T-helper 17 cell (primary cell): ENCODE data around the gene TPD52L1. TPM values are rescaled to one million over a fixed set of nuclear protein-coding genes. Genes with fewer than 3 reads are reported as not detected.

Experiments
- ATAC-seq: fragments of 150-1000 bp; cut with Tn5 transposase; 2 replicates; pipeline ENCODE4 v1.10.0; 2021; ENCODE audit warnings: mild to moderate bottlenecking, moderate library complexity
- DNase-seq, 3 donors: peaks; one replicate each; pipeline versions ENCODE4 v3.0.0 to v3.0.0-alpha.2; 2020 to 2021
- H3K9me3 ChIP-seq: one replicate; pipeline ENCODE4 v1.7.0; 2013; ENCODE audit warnings: low read length, mild to moderate bottlenecking; ENCODE audit not compliant: control insufficient read depth, poor library complexity, severe bottlenecking
- H3K27ac Mint-ChIP-seq: one replicate; pipeline ENCODE4 v1.8.0; 2022; ENCODE audit warnings: mild to moderate bottlenecking, moderate library complexity, mixed read lengths
- H3K27me3 Mint-ChIP-seq: one replicate; pipeline ENCODE4 v1.8.0; 2022; ENCODE audit warnings: mixed read lengths
- H3K36me3 Mint-ChIP-seq: one replicate; pipeline ENCODE4 v1.8.0; 2022; ENCODE audit warnings: low read depth, mixed read lengths
- H3K4me1 Mint-ChIP-seq: one replicate; pipeline ENCODE4 v1.8.0; 2022; ENCODE audit warnings: mild to moderate bottlenecking, mixed read lengths
- H3K4me3 Mint-ChIP-seq: one replicate; pipeline ENCODE4 v1.8.0; 2022; ENCODE audit warnings: mild to moderate bottlenecking, moderate library complexity, mixed read lengths
- total RNA-seq, 4 donors: library from RNA in 2 of 4; stranded (reverse) in 2 of 4; gene quantifications; one replicate each; pipeline ENCODE4 v1.2.3 and lab custom pipeline; 2022 to 2026

TPD52L1 gene
- total RNA-seq, 2 donors from 2014 or later, result not detected

DNA sequence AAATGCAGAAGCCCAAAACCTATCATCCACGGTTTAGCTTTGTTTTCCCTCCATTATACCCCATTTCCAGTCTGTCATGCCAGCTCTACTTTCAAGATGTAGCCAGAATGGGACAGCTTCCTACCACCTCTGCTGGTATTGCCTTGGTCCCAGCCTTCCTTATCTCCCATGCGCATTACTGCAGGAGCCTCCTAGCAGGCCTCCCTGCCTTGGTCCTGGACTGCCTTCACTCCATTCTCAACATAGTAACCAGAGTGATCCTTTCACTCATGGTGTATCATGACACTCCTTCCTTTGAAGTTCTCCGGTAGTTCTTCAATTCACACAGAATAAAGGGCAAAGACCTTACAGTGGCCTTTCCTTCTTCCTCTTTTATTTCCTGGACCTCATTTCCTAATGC is 15.9 kb downstream of the TPD52L1 start:
- Mint-ChIP-seq H3K4me1 (peaks cover 2% of the 10 kb centered on the region), H3K4me3 (no peak overlapping the region), H3K27me3 (peaks cover 10% of the 10 kb centered on the region), H3K36me3 (no peaks in the 10 kb centered on the region), H3K27ac (no peak overlapping the region)
- ATAC-seq, result no peak
- no peak for DNase-seq
- H3K9me3 ChIP-seq, result no peaks in the 10 kb centered on the region

DNA sequence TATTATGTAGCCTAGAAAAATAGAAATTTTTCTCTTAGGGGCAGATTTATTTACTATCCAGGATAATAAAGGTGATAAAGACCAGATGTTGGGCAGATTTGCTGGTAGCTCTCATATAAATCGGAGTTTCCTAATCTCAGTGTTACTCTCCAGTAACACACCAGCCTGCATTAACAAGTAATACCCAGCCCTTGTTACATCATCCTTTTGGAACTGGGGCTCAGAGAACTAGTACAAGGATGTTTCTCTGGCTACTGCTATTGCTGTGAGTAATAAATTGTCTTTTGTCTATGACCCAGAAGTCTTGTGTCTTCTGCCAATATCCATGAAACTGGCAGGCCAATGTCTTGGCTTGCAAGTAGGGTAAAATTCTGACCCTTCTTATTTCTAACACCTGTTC is 16.8 kb downstream of the TPD52L1 start:
- no peaks in the 10 kb centered on the region for H3K36me3 Mint-ChIP-seq
- H3K27me3 Mint-ChIP-seq, result peaks cover 14% of the 10 kb centered on the region
- H3K9me3 ChIP-seq, result no peaks in the 10 kb centered on the region
- ATAC-seq (no peak), DNase-seq (no peak)
- peaks cover 2% of the 10 kb centered on the region for H3K4me1 Mint-ChIP-seq
- H3K4me3 Mint-ChIP-seq, result no peak overlapping the region
- H3K27ac Mint-ChIP-seq, result no peak overlapping the region

DNA sequence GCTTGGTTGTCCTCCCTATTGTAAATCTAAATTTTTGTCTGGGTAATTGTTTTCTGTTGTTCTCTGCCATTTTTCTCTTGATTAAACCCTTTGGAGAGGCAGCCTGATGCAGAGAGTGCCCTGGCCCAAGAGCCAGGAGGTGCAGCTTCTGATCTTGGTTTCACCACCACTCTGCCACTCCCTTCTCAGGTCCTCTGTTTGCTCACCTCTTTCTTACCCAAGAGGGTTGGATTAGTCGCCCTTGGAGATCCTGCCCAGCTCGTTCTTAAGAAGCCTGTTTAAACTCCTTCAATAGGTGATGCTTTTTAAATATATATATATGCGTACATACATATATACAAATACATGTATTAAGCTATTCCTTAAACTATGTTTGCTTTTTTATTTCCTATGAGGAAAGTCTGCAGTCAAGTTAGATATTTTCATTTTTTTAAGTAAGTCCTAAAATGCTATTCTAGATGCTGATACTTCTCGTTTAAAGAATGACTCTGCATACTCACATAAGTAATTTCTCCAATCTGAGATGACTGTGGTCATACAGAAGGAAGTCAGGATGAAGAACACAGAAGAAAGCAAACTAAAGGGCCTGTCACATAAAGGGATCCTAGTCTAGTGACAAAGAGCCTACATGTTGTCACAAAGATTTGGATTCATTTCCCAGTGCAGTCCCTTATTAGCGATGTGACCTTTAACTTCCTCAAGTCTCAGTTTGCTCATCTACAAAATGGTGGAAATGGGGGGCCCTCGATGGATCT is 19.9 kb downstream of the TPD52L1 start:
- peaks cover 2% of the 10 kb centered on the region for H3K36me3 Mint-ChIP-seq
- peaks cover 2% of the 10 kb centered on the region for H3K4me1 Mint-ChIP-seq
- no peak overlapping the region for H3K27ac Mint-ChIP-seq
- no peaks in the 10 kb centered on the region for H3K9me3 ChIP-seq
- no peak overlapping the region for H3K4me3 Mint-ChIP-seq
- no peak for DNase-seq
- ATAC-seq, result no peak
- H3K27me3 Mint-ChIP-seq, result peaks cover 20% of the 10 kb centered on the region

DNA sequence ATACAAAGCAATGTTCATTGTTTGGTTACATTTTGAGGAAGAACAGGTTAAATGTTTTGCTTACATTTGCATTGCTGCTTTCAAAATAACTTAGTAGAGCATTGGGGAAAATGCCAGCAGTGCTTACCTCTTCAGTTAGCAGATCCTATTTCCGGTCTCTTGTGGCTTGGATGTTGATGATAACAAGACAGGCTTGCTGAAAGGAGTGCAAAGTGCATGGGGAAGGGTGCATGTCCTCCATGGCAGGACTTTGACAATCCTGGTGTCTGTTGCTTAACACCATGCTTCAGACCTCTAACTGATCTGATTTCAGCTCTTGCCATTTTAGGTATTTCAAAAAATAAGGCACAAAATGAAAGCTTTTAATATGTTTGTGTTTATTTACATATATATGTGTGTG is 21.1 kb downstream of the TPD52L1 start:
- no peaks in the 10 kb centered on the region for H3K9me3 ChIP-seq
- peaks cover 2% of the 10 kb centered on the region for H3K36me3 Mint-ChIP-seq
- peaks cover 25% of the 10 kb centered on the region for H3K27me3 Mint-ChIP-seq
- H3K27ac Mint-ChIP-seq, result no peak overlapping the region
- no peak overlapping the region for H3K4me3 Mint-ChIP-seq
- H3K4me1 Mint-ChIP-seq, result peaks cover 2% of the 10 kb centered on the region
- DNase-seq (no peak), ATAC-seq (no peak)

DNA sequence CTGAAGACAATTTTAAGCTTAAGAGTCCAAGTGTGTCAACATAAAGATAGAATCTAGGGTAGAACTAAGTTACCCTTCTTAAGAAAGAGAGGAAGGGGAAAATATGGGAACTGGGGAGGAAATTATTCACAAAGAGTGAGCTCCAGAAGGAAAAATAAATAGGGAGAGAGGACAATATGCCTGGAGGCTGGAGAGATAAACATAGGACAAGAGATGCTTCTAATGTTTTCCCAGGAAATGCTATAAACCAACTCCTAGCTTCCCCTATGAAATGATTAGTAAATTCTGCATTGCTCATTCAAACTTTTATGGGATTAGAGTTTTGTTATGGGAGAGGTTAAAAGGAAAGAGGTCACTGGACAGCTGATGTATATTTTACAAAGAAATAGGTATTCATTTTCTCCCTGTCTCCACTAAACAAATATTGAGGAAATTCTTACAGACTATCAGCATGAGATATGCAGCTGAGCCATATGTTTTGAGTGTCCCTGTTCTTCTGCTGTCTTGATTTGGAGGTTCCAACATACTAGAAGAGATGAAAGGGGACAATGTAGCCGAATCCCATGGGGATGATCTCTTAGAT is 22.0 kb downstream of the TPD52L1 start:
- Mint-ChIP-seq H3K4me3 (no peak overlapping the region), H3K4me1 (peaks cover 2% of the 10 kb centered on the region), H3K27me3 (peaks cover 29% of the 10 kb centered on the region), H3K36me3 (peaks cover 2% of the 10 kb centered on the region), H3K27ac (no peak overlapping the region)
- no peaks in the 10 kb centered on the region for H3K9me3 ChIP-seq
- no peak for DNase-seq
- no peak for ATAC-seq

DNA sequence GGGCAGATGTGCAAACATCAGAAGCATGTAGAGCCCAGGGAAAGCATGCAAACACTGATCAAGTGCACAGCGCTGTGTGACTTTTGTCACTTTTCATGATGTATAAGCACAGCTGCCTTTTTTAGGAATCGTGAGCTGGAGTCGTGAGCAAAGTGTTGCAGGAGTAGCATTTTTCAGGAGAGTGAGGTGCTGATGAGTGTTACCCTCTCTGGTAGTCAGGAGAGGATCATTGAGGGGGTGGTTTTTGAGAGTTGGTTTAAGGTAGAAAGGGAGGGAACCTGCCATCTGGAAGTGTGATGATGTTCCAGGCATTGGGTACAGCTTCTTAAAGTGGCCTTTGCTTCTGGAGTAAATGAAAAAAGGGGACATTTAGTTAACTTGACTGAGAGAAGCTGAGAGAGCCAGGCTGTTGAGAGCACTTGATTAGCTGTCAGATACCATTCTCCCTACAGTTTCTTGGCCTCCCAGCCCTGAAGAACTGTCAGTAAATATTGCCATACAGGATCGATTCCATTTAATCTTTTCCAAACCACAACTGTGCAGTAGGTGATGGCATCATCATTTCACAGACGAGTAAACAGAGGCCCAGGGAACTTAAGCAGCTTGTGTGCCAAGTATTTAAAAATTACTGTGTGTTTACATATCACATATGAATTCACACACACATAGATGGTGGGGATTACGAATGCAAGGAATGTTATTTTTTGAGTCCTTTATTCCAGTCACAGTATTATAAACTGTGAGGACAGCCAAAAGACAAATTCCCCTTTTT is 28.9 kb downstream of the TPD52L1 start:
- H3K27ac Mint-ChIP-seq, result no peak overlapping the region
- H3K27me3 Mint-ChIP-seq, result peaks cover 41% of the 10 kb centered on the region
- DNase-seq, result no peak
- H3K36me3 Mint-ChIP-seq, result peaks cover 2% of the 10 kb centered on the region
- H3K4me1 Mint-ChIP-seq, result no peaks in the 10 kb centered on the region
- no peaks in the 10 kb centered on the region for H3K9me3 ChIP-seq
- no peak for ATAC-seq
- H3K4me3 Mint-ChIP-seq, result no peak overlapping the region

DNA sequence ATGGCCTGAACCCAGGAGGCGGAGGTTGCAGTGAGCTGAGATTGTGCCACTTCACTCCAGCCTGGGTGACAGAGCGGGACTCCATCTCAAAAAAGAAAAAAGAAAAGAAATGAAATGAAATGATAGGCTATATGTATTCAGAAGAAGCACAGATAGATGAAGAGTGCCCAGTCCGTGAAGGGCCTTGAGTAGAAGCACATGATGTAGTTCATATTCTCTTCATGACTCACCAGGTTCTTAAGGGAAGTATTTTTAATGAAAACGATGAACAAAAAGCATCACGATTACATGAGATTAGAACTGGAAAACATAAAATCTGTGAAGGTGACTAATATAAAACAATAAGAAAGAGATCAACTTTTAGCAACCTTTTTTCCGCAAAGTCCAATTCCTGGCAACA is 29.8 kb downstream of the TPD52L1 start:
- DNase-seq (no peak), ATAC-seq (no peak)
- peaks cover 2% of the 10 kb centered on the region for H3K36me3 Mint-ChIP-seq
- H3K27ac Mint-ChIP-seq, result no peak overlapping the region
- H3K4me3 Mint-ChIP-seq, result no peak overlapping the region
- H3K4me1 Mint-ChIP-seq, result no peaks in the 10 kb centered on the region
- H3K9me3 ChIP-seq, result no peaks in the 10 kb centered on the region
- H3K27me3 Mint-ChIP-seq, result peaks cover 41% of the 10 kb centered on the region

DNA sequence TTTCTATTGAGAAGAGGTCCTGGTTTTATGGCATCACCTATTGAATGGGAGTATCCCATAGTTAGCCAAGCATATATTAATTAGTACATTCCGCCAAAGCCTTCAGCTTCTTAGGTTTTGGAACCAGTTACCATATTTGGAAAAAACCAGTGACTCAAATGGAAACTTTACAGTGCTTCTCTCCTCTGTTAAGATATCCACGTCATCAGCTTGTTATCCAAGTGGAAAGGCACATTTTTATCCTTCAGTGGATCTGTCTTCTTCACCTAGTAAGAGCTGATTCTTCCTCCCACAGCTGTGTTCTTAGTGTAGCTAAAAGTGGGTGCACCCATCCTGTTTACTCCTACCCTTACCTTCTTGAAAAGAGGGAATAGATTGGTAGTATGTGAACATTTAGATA is 34.5 kb downstream of the TPD52L1 start:
- Mint-ChIP-seq H3K36me3 (peaks cover 2% of the 10 kb centered on the region), H3K27me3 (peaks cover 12% of the 10 kb centered on the region), H3K27ac (no peak overlapping the region), H3K4me3 (no peak overlapping the region), H3K4me1 (no peaks in the 10 kb centered on the region)
- no peaks in the 10 kb centered on the region for H3K9me3 ChIP-seq
- DNase-seq (no peak), ATAC-seq (no peak)

DNA sequence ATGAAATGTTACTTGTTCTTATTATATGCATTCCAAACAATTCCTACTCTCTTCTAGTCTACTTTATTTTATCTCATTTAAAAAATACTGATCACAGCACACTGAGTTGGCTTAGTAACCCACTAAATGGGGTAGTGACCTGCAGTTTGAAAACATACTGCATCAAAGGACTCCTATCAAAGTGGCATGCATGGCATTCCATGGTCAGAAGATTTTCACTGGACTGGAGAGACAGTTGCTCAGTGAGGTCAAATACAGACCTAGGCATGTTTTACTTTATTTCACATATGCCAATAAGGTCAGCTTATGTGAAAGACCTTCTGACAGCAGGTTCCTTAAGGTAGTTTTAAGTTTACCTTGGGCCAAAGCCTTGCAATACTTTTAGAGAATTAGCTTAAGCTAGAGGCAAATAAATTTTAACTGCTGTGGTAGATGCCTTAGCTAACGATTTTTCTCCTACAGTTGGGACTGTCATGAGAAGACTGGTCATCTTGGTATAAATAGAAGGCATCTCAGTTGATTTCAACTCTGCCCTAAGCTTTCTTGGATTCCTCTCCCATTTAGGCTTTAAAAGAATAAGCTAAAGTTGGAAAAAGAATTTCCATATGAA is 35.1 kb downstream of the TPD52L1 start:
- H3K4me1 Mint-ChIP-seq, result no peaks in the 10 kb centered on the region
- no peak for DNase-seq
- H3K4me3 Mint-ChIP-seq, result no peak overlapping the region
- H3K9me3 ChIP-seq, result no peaks in the 10 kb centered on the region
- H3K27me3 Mint-ChIP-seq, result peaks cover 5% of the 10 kb centered on the region
- ATAC-seq, result no peak
- peaks cover 2% of the 10 kb centered on the region for H3K36me3 Mint-ChIP-seq
- no peak overlapping the region for H3K27ac Mint-ChIP-seq

DNA sequence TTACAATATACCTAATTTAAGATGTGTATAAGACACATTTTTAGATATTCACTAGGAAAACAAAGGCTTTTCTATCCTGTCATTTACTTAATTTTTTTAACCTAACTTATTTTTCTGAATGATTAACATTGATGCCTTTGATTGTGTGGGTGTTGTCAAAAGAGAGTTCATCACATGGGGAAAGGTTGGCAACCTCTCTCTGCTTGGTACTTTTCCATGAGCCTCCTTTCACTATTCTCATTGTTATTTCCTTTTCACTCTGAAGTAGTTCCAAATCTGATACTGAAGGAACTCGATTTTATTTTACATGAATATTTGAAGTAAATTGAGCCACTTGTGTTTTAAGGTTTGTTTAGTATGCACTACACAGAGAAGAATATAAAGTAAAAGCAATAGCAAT is 35.9 kb downstream of the TPD52L1 start:
- DNase-seq, result no peak
- Mint-ChIP-seq H3K27me3 (peaks cover 8% of the 10 kb centered on the region), H3K4me1 (no peaks in the 10 kb centered on the region), H3K27ac (no peak overlapping the region), H3K36me3 (peaks cover 2% of the 10 kb centered on the region), H3K4me3 (no peak overlapping the region)
- no peaks in the 10 kb centered on the region for H3K9me3 ChIP-seq
- ATAC-seq, result no peak

DNA sequence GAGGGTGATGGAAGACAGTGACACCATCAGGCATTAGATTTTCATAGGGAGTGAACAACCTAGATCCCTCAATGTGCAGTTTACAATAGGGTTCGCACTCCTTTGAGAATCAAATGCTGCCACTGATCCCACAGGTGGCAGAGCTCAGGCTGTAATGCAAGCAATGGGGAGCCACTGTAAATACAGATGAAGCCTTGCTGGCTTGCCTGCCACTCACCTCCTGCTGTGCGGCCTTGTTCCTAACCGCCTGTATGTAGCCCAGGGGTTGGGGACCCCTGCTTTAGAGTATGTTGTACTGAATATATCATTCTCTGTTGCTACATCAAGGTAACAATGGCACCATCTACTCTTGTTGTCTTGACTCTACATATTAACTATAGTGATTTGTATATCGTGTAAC is 37.1 kb downstream of the TPD52L1 start:
- ATAC-seq (no peak), DNase-seq (no peak)
- no peaks in the 10 kb centered on the region for H3K4me1 Mint-ChIP-seq
- H3K4me3 Mint-ChIP-seq, result no peak overlapping the region
- no peak overlapping the region for H3K27ac Mint-ChIP-seq
- H3K27me3 Mint-ChIP-seq, result peaks cover 8% of the 10 kb centered on the region
- H3K36me3 Mint-ChIP-seq, result no peaks in the 10 kb centered on the region
- H3K9me3 ChIP-seq, result no peaks in the 10 kb centered on the region

DNA sequence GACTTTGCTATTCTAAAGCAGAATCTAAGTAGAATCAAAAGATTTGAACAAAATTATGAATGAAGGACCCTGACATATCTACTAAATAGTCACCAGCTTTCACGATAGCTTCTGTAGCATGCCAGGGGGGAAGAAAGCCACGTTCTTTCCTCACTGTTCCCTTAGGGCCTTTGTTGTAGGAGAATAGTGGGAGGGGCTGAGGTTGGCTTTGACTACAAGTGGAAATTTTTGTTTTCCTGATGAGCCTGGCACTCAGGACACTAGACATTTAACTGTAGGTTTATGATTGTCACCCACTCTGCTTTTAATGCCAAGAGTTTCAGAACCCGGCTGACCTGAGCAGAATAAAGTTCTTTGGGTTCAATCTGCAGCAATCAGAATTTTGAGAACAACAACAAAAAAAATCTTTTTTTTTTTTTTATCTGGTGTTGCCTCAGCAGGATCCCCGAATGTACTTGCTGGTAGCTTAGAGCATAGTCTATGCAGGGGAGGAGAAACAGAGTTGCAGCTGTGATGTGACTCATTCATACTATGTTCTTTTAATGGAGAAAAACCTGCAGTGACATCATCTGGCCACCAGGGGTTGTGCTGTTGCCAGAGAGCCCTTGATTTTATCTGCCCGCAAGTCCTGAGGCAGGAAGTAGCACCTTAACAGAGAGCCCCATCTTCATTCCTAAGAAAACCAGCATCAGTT is 38.5 kb downstream of the TPD52L1 start:
- DNase-seq (peak in 2 of 3 donors; percentile 13 to 25), ATAC-seq (peak; percentile 92)
- no peaks in the 10 kb centered on the region for H3K4me1 Mint-ChIP-seq
- H3K4me3 Mint-ChIP-seq, result no peak overlapping the region
- no peaks in the 10 kb centered on the region for H3K9me3 ChIP-seq
- H3K36me3 Mint-ChIP-seq, result no peaks in the 10 kb centered on the region
- no peak overlapping the region for H3K27ac Mint-ChIP-seq
- peaks cover 15% of the 10 kb centered on the region for H3K27me3 Mint-ChIP-seq

DNA sequence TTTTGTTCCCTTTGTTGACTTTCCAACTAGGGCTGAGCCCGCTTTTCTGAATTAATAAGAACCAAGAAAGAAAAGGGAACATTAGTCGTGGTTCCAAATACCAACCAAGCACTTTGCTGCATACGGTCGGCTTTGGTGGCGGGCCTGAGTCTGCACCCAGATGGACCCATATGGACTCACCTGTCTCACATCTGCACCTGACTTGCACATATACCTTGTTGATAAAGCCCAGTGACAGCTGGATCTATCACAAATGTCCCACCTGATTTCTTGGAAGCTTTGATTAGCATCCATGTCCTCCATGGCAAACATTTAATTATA is 39.0 kb downstream of the TPD52L1 start:
- Mint-ChIP-seq H3K4me3 (no peak overlapping the region), H3K36me3 (no peaks in the 10 kb centered on the region), H3K4me1 (no peaks in the 10 kb centered on the region), H3K27ac (no peak overlapping the region), H3K27me3 (peaks cover 15% of the 10 kb centered on the region)
- no peak for DNase-seq
- ATAC-seq, result no peak
- H3K9me3 ChIP-seq, result no peaks in the 10 kb centered on the region
